Cardiac septum (tissue), 1 donor: ENCODE results near the gene RECQL5. TPM values are rescaled to one million over a fixed set of nuclear protein-coding genes. Genes with fewer than 3 reads are reported as not detected.

Source experiments
- DNase-seq: peaks from one replicate; pipeline ENCODE4 v3.0.0-alpha.2; 2020; ENCODE audit warnings: low spot score
- intact Hi-C: fragments of 100-400 bp; cut with DNase I; formaldehyde crosslinking; loops from one replicate; pipeline ENCODE4 v1.14.0; 2022
- total RNA-seq: library from RNA; stranded (reverse); fragmentation: NEBNext Ultra II Directional; extraction: Animal tissue kit (Norgen Biotek cat#: 25700); gene quantifications from one replicate; pipeline ENCODE4 v1.2.1, GENCODE V29; 2021
- donor health status: DM: no; HTN: no; CAD: no.

The RECQL5 gene
- total RNA-seq, 1 donor from 2014 or later: 11.3 TPM

DNA sequence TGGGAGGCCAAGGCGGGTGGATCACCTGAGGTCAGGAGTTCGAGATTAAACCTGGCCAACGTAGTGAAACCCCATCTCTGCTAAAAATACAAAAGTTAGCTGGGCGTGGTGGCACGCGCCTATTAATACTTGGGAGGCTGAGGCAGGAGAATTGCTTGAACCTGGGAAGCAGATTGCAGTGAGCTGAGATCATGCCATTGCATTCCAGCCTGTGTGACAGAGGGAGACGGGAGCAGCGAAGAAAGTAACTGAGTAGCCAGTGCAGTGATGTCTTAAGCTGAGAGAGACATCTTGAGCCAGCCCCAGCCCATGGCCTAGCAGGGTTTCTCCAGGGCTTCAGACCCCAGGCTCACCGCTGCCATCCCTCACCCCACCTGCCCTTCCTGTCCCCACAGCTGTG is 43.6 kb downstream of the RECQL5 start:
- intact Hi-C loops: no loop called here
- no peak for DNase-seq

- intact Hi-C loops: no loop called here
- no peak for DNase-seq
Observed at GRCh38 chr17:75622771-75623273, 44.1 kb downstream of the RECQL5 start.

DNA sequence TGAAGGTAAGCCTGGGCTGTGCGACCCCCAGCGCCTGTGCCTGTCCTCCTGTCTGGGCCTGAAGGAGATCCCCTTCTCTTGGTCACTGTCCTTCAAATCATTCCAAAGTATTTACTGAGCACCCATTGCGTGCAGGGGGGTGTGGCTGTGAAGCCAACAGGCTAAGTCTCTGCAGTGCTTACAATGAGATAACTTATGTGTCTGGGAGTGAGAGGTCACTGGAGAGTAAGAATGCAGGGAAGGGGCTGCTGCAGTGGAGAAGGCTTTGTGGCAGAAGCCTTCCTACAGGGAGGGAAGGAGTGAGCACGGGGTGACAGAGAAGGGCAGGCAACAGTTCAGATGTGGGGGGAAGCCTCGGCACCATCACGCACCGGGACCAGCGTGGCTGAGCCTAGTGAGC is 44.9 kb downstream of the RECQL5 start:
- intact Hi-C loops: no loop called here
- no peak for DNase-seq

GRCh38 chr17:75621489-75621888 is 45.5 kb downstream of the RECQL5 start:
- DNase-seq: no peak
- intact Hi-C loops: no loop called here

DNA sequence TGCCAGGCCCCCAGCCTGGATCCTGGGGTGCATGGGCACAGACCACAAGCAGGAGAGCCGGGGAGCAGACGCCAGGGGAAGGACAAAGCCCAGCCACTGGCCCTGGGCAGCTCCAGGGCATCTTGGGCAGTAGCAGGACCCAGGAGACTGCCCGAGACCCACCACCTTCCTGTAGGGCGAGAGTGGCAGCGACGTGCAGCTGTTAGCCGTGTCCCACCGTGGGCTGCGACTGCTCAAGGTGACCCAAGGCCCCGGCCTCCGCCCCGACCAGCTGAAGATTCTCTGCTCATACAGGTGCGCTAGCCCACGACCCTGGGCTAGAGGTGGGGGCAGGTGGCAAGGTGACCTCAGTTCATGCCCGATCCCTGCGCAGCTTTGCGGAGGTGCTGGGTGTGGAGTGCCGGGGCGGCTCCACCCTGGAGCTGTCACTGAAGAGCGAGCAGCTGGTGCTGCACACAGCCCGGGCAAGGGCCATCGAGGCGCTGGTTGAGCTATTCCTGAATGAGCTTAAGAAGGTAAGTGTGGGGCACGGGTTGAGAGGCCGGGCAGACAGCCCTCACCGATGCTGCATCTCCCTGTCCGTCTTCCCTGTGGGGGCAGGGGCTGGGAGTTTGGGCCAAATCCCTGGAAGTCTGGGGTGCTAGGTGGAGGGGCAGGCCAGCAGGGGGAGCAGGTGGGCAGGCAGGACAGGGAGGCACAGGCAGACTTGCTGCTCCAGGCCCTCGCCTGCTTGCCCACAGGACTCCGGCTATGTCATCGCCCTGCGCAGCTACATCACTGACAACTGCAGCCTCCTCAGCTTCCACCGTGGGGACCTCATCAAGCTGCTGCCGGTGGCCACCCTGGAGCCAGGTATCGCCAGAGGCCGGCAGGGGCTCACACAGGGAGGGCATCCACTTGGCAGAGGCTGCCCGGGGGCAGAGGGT is 47.2 kb downstream of the RECQL5 start:
- DNase-seq: no peak

GRCh38 chr17:75617675-75618074 is 49.3 kb downstream of the RECQL5 start:
- intact Hi-C loops: no loop called here
- no peak for DNase-seq

More for the DNA sequence above, 47.2 kb downstream of the RECQL5 start:
- intact Hi-C loops: no loop called here

DNA sequence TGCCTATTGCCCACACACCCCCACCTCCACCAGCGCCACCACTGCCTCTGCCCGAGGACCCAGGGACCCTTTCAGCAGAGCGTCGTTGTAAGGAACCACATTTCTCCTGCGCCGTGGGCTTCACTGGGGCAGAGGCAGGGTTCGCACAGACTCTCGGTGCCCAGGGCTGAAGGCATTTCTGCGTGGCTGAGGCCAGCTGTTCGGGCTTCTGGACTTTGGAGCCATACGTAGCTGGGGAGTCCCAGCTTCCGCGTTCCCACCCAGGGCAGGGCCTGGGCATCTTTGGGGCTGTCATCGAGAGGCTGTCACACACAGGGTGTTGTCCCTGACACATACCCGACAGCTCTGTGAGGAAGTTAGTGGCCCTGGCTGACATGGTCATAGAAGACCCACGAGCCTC is 49.7 kb downstream of the RECQL5 start:
- intact Hi-C loops: no loop called here
- DNase-seq: no peak

DNA sequence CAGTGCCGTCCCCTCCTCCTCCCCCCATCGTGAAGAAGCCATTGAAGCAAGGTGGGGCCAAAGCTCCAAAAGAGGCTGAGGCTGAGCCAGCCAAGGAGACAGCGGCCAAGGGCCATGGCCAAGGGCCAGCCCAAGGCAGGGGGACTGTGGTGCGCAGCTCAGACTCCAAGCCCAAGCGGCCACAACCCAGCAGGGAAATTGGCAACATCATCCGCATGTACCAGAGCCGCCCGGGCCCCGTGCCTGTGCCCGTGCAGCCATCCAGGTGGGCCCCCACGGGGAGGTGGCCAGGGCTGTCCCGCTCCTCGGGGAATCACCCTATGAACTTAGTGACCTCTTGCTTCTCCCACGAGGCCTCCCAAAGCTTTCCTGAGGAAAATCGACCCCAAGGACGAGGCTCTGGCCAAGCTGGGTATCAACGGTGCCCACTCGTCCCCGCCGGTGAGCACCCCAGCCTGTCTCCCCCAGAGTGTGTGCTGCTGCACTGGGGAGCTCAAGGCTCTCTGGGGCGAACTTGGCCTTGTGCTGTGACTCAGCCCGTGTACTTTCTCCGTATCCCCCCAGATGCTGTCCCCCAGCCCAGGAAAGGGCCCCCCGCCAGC is 50.3 kb downstream of the RECQL5 start:
- intact Hi-C loops: no loop called here
- DNase-seq: no peak

- no peak for DNase-seq
- intact Hi-C loops: no loop called here
Observed at GRCh38 chr17:75615301-75615700, 51.7 kb downstream of the RECQL5 start.

DNA sequence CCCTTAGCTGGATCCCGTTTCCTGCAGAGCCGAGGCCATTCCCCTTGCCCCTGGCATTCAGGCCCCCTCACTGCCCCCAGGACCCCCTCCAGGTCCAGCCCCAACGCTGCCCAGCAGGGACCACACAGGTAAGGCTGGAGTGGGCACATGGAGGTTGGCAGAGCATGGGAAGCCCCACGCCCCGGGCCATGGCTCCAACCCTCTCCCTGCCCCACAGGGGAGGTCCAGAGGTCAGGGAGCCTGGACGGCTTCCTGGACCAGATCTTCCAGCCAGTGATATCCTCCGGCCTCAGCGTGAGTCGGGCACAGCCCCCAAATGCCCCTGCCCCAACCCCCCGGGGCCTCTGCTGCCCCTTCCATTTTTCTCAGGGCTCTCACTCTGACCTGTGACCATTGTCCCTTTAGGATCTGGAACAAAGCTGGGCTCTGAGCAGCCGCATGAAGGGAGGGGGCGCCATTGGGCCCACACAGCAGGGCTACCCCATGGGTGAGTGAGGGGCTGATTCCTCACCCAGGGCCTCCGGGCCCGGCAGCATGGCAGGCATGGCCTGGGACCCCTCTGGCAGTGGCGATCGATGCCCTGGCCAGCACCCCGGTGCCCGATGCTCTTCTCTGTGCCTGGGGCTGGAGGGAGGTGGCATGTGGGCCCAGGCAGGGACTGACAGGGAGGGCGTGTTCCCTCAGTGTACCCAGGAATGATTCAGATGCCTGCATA is 52.2 kb downstream of the RECQL5 start:
- DNase-seq: no peak
- intact Hi-C loops: no loop called here

DNA sequence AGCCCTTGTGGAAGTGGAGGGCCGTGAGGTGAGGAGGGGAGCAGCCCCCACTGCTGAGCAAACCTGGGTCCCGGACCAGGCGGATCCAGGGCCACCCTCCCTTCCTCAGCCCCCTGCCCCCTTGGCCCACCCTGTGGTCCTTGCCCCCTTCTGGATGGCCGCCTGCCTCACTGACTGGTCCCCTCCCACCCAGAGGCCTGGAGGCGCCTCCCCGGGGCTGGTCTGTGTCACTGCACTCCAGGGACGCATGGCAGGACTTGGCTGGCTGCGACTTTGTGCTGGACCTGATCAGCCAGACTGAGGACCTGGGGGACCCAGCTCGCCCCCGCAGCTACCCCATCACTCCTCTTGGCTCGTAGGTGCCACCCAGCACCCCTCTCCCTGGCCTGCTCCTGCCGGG is 52.9 kb downstream of the RECQL5 start:
- intact Hi-C loops: no loop called here
- no peak for DNase-seq

GRCh38 chr17:75612906-75613626 is 53.9 kb downstream of the RECQL5 start:
- no peak for DNase-seq
- intact Hi-C loops: no loop called here

DNA sequence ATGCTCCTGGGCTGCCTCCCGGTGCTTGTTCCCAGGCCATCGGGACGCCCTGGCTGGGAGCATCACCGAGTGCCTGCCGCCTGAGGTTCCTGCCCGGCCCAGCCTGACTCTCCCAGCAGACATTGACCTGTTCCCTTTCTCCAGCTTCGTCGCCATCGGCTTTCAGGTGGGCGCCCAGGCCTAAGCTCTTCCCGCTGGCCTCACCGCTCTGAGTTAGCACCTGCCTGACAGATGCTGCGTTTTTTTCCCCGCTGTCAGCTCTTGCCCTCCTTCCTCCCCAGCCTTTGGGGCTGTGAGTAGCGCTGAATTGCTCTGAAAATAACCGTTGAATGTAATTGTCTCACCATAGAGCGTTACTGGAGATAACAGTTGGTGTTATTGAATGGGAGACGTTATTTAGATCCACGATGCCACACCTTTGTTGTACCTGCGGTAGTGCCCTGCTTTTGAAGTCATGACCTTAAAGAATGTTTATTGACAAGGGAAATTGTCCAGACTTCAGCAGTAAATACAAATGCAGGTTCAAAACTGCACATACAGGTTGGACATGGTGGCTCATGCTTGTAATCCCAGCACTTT is 55.0 kb downstream of the RECQL5 start:
- intact Hi-C loops: no loop called here

DNA sequence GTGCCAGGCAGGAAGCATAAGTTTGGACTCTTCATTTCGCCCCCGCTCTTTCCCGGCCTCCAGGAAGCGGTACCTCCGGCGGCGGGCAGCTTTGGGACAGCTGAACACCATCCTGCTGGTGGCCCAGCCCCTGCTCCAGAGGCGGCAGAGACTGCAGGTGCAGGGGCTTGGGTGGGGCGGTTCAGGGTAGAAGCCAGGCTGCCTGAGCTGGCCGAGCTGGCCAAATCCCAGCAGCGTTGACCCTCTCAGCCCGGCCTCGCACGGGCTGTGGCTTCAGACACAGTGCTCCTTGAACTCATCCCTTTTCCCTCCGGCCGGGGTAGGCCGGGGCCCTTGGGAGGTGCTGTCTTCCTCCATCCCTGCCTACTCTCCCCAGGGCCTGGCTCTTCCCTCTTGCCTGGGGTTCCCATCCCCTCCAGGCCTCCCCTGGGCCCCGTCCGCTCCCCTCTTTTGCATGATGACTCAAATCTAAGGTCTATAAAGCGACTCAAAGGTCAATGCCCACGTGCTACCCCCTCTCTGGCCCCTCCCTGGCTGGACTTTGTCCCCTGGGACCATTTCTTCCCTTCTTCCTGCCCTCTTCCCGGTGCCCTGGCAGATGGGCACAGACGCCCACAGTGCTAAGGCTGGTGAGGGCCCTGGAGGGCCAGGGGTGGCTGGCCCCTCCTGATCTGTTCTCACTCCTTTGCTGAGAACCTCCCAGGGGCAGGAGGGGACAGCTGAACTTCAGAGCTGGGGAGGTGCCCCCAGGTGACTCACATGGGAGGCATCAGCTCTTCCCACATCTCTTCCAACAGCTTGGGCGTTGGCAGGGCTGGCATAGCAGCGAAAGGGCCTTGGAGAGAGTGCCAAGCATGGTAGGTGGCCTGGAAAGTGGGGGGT is 56.6 kb downstream of the RECQL5 start:
- intact Hi-C loops: no loop called here
- no peak for DNase-seq

More for the DNA sequence above, 55.0 kb downstream of the RECQL5 start:
- no peak for DNase-seq

DNA sequence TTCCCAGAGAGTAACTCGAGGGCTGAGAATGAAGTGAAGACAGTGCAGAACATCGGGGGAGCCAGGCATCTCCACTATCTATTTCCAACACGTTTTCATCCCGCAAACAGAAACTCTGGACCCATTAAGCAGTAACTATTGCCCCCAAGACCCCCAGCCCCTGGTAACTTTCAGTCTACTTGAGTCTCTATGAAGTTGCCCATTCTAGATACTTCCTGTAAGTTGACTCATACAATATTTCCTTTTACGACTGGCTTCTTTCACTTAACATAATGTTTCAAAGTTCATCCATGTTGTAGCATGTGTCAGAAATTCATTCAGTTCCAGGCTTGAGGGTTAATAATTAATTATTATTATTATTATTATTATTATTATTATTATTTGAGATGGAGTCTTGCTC is 59.9 kb downstream of the RECQL5 start:
- no peak for DNase-seq
- intact Hi-C loops: no loop called here

- DNase-seq: no peak
Observed at GRCh38 chr17:75605790-75606189, 61.2 kb downstream of the RECQL5 start.

DNA sequence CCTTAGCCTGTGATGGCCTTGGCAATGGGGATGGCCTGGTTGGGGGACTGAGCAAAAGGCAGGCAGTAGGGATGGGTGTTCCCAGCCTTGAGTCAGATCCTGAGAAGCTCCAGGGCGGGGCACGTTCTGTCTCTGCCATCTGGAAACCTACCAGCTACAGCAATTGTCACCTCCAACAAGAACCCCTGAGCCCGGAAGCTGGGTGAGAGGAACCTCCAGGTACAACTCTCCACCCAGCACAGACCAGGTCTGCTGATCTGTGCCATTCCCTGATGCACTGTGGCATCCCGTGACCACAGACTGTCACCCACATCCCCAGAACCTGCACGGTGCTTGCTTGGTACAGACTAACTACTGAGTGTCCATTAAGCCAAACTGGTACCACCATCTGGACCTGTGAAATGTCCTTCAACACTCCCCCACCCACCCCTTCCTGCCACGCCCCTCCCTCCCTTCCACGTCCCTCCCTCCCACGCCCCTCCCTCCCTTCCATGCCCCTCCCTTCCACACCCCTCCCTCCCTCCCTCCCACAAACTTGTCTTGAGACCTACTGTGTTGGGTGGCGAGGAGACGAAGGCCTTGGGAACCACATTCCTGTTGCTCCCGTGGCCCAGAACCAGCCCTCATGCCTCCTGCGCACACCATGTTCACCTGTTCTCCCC is 62.8 kb downstream of the RECQL5 start:
- no peak for DNase-seq
- intact Hi-C loops: no loop called here

More at GRCh38 chr17:75605790-75606189, 61.2 kb downstream of the RECQL5 start:
- intact Hi-C loops: no loop called here

DNA sequence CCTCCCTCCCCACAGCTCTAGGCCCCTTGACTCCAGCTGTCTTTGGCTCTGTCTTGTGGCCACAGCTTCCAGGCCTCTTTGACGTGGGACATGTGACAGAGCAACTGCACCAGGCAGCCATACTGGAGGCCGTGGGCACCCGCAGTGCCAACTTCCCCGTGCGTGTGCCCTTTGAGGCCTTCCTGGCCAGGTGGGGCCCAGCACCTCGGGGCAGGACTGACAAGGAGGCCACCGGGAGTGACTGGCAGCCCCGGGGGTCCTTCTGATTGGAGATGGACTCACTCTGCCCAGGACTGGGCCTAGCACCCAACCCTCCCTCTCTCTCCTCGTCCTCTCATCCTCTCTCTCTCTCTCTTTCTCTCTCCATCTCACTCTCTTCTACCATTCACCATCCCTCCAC is 63.8 kb downstream of the RECQL5 start:
- intact Hi-C loops: no loop called here
- DNase-seq: no peak
